SKM-1 treated with dmso at 0.1 percent for 144 hours (cell line): ENCODE measurements around the gene TBC1D9B.

Experiments
- DNase-seq: peaks from one replicate; lab custom pipeline; 2025; ENCODE audit not compliant: unreplicated experiment; lab: John Stamatoyannopoulos, UW

Gene TBC1D9B

DNA sequence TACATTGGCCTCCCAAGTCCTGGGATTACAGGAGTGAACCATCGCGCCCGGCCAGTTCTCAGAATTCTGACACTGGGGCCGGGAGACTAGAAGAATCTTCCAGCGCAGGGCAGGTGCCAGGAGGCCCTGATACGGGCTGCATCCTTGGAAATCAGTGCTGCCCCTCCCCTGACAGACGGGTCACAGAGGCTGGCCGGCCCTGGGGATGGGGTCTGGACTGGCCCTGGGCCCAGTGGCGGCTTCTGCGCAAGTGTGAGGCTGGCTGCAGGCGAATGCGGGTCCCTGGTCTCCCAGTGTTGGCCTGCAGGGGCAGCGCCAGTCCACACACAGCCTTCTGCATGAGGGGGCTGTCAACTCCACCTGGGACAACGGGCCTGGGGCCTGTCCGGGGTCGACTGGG is 831 bp upstream of the TBC1D9B start:
- DNase-seq: no peak

DNA sequence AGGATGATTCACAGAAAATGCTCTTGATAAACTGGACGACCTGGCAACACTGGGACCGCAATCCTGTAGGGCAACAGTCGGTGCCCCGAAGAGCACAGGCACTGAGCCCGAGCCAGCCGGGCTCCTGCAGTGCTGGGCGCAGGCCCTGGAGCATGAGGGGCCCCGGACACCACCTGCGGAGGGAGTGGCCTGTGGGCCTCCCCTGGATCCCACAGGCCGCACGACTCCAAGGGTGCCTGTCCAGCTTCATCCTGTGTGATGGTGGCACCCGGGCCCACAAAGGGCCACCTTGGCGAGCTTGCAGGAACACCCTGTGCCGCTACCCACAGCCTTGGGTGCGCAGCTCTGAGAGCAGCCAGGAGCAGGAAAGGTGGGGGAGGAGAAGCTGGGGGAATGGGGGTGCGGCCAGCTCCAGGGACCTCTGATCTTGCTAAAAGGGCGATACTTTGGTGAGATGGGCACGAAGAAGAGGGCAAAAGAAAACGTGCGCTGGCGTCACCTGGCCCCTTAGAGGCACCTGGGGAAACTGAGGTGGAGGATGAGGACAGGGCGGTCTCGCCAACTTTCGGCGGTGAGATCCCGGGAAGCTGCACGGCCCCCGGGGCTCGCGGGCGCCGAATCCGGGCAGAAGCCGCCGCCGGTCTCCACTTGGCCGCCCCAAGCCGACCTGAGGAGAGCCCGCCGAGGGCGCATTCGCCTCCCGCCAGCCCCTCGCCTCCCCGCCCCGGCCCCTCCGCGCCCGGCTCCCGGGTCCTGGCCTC is 722 bp downstream of the TBC1D9B start:
- DNase-seq: no peak

DNA sequence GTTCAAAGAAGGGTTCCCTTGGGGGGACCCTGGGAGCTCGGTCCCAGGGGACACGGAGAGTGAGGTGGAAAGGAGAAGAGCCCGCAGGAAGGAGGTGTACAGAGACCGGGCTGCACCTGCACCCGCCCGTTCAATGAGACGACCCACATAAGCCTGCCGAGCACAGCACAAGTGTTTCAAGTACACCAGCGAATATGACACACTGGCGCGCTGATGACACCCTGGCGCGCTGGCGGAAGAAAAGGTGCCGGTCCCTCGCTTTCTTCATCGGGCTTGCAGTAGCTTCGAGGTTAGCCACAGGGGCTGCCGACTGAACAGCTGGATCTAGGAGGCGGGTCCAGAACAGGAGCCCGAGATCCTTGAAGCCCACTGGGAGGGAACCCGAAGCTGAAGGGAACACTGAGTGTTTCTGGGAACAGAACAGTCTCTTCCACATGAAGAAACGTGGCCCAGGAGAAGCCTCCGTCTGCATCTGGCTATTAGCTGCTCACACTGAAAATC is 1.4 kb downstream of the TBC1D9B start:
- DNase-seq: no peak

DNA sequence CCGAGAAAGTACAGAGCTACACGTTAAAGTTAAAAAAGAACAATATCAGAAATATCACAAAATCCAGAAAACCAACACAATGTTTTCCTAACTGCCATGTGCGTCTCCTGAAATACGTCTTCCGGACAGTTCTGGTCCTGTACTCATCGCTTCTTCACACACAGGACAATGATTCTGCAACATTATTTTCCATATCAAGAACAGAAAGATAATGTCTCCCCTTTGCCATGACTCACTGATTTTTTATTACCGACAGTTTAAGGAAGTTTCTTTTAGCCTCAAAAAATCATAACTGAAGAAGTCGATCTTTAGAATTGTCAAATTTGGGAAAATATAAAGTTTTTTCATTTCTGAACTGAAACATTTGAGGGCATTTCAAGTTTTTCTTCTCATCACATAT is 2.5 kb downstream of the TBC1D9B start:
- DNase-seq: no peak

DNA sequence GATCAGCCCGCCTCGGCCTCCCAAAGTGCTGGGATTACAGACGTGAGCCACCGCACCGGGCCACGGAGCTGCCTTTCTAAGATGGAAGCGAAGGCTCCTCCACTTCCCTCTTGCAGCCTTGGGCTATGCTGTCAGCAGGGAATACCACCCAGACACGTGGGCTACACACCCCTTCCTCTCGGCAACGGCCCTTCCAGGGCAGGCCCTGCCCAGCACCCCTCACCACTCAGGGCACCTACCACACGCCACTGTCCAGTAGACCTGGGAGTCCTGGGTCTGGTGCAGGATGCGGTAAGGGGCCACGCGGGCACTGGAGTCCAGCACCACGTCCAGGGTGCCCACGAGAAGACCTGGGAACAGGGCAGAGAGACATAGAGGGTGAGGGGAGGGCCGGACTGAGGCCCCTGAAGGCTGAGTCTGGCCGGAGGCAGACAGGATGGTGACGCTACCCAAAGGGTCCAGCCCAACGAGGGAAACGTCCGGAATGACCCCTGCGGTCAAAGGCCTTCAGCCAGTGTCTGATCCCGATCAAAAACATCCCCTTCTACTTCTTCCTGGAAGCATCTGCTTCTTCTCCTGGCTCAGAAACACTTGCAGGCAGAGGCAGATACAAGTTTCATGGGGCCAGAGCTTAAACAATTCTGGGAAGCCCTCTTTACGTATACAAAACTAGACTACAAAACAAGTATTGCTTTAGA is 3.1 kb downstream of the TBC1D9B start:
- DNase-seq: no peak

DNA sequence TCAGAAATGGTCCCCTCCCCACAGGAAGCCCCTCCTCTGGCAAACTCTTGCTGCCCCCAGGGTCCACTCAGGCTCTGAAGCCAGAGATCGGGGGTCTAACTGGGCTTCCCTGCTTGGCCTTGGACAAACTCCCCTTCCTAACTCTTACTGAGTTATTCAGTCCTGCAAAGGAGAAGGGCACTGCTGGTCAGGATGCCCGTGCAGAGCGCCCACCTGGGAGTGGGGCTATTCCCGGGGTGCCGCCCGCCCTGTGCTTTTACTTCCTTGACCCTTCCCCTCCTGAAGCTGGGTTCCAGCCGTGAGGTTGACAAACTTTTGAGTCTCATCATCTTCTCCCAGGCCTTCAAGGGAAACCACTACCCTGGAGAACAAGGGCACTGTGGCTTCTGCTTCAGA is 4.9 kb downstream of the TBC1D9B start:
- DNase-seq: no peak

DNA sequence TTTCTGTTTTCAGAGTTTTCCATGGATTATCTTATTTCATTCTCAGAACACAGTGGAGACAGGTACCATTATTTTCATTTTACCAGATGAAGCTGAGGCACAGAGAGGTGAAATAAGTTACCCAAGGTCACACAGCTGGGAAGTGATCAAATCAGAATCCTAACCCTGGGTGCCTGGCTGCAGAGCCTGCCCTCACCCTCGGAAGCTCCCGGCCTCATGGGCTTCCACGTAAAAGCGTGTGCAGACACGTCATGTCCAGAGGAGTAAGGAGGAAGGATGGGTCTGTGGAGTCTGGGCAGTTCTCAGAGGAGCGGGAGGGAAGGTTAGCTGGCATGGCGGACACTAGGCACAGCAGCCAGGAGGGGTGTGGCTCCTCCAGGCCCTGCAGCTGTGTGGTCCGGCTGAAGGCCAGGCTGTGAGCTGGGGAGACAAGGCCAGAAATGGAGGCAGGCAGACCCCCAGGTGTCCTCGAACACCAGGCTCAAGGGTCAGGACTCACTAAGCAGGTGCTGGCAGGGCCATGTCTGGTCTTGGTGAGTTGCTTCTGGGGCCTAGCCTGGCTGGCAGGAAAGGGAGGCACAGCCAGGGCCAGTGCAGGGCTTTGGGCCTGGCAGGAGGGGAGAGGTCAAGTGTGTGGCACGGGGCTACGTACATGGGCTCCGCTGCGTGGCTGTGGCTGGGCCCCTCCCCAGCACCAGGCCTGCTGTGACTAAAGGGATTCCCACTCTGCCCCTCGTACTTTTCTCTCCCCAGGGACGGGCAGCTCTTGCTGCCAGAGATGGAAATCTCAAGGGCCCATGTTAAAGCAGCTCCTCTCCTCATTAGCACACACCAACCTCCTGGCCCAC is 5.6 kb downstream of the TBC1D9B start:
- DNase-seq: no peak

DNA sequence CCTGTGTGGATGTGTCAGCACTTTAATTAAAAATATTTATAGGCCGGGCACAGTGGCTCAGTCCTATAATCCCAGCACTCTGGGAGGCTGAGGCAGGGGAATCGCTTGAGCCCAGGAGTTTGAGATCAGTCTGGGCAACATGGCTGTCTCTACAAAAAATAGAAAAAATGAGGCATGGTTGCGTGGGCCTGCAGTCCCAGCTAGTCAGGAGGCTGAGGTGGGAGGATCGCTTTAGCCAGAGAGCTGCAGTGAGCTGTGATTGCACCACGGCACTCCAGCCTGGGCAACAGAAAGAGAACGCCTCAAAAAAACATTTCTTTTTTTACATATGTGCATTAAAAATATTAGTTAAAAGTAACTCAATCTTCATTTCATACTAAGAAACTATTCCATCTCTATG is 6.2 kb downstream of the TBC1D9B start:
- DNase-seq: no peak

DNA sequence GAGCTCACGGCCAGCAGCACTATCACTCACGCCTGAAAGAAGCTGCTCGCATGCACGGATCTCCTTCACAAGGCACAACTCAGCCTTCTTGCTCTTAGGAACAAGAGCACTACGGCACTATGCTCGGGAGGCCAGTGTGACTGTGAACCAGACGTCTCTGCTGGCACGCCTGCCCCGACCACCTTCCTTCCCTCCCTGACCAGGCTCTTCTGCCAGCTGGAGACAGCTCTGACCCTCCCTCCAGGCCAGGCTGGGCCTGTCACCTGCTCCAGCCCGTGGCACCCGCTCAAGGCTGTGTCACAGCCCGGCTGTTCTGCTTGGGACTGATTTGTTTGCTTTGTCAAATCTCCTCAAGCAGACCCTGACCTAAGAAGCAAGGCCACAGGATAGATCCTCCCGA is 7.0 kb downstream of the TBC1D9B start:
- DNase-seq: no peak

DNA sequence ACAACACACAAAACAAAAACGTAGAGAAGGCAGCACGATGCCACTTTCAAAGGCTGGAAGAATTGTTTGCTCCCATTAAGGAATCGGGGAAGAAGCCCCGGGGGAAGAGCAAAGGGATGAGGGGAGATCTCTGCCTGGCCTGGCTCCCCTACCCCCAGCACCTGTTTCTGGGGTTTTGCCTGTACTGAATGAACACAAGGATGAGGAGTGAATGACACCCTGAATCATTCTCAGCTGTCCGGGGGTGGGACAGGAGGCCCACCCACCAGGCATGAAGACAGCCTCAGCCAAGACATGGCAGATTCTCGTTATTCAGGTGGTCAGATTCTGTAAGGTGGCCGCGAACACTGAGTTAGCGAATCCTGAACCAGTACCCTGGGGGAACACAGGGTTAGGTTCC is 7.5 kb downstream of the TBC1D9B start:
- no peak for DNase-seq

DNA sequence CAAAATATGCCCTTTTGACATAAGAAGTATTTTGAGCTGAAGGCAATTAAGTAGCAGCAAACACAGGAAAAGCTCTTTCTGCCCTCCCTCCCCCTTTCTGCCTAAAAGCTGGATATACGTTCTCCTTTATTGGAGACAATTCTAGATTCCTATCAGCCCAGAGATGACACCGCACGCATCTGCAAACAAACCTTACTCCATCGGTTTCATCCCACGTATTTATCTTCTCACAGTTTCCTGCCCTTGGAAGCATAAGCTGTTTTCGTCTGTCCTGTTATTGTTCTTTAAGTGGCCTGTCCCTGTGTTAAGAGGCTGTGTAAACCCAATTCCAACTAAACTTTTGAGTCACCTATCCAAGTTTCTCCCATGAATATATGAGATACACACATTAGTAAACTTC is 11.8 kb downstream of the TBC1D9B start:
- DNase-seq: no peak

DNA sequence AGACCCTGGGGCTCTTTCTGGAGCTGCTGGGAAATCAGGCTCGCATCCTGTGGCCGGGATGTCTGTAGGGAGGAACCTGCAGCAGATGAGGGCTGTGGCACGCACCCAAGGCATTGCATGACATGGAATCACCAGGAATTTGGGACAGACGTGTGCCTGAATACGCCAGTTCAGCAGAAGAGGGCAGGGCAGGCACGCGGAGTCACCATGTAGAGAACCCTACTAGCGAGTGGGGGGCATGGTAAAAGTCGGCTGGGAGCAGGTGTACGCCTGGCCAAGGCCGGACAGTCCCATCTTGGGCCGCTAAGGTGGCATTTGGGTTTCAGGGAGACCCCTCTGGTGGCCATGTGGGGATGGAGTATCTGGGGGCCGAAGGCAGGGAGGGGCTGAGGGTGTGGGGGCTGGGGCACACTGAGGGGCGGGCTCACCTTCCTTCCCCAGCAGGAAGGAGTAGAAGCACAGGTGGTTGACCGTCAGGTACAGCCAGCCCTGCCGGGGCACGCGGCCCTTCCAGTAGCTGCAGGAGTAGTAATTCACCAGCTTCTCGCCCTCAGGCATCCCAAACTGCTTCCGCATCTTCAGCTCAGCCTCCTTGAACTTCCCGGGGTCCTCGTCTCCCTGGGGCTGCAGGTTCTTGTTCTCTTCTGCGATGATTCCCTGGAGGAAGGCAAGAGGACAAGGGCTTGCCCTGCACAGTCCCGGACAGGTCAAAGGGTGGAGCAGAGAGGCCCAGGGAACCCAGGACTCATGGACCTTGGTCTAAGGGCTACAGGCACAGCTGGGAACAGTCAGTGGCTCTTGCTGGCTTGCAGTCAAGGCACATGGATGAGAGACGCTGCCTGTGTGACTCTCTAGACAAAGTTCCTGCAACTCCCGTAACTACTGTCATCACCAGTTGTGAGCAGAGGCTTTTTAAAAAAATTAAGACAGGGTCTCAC is 13.5 kb downstream of the TBC1D9B start:
- DNase-seq: no peak

DNA sequence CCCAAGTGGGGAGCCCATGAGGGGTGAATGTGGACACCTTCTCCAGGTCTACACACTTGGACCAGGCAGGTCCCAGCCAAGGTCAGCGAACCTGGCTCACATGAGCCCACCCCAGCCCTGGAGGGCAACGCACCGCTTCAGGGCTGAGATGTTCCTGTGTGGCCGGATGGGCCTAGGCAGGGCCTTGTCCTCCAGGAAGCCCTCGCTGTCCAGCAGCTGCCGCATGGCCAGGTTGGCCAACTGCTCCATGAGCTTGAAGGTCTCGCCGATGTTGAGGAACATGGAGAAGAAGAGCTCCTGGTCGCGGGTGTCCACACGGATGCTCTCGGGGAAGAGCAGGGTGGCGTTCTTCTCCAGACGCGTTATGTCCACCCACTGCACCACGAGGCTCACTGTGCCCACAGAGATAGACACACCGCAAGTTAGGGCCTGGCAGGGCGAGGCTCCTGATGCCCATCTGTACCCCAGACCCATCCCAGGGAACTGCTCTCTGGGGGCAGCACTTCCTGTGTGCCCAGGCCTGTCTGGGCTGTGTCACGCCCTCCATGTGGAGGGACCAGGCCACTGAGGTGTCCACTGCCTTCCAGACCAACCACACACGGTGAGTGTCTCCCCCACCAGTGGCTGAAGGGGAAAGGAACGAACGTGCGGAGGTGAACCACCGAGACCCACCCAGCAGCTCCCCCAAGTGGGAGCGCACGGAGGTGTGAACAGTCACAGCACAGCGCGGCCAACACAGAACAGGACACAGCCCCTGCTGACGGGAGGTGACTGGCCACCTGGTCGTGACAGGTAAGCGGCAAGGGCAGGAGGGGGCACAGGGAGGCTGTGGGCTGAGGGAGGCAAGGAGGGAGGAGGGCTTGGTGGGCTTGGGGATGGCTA is 14.4 kb downstream of the TBC1D9B start:
- DNase-seq: no peak

DNA sequence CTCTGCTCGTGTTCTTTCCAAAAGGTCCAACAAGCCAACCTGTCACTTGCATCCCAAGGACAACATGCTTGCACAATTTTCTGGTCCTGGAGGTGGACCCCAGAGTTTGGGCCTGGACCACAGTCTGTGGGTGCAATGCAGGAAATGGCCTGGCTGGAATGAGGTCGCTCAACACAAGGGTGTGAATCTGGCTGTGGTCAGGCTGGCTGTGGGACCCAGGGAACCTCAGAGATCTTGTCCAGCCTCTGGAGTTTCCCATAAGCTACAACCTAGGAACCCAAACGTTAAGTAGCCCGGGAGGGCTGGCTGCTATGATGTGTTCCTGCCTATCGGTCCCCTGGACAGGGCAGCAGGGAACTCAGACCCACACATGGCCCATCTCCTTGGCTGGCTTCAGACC is 15.4 kb downstream of the TBC1D9B start:
- no peak for DNase-seq

DNA sequence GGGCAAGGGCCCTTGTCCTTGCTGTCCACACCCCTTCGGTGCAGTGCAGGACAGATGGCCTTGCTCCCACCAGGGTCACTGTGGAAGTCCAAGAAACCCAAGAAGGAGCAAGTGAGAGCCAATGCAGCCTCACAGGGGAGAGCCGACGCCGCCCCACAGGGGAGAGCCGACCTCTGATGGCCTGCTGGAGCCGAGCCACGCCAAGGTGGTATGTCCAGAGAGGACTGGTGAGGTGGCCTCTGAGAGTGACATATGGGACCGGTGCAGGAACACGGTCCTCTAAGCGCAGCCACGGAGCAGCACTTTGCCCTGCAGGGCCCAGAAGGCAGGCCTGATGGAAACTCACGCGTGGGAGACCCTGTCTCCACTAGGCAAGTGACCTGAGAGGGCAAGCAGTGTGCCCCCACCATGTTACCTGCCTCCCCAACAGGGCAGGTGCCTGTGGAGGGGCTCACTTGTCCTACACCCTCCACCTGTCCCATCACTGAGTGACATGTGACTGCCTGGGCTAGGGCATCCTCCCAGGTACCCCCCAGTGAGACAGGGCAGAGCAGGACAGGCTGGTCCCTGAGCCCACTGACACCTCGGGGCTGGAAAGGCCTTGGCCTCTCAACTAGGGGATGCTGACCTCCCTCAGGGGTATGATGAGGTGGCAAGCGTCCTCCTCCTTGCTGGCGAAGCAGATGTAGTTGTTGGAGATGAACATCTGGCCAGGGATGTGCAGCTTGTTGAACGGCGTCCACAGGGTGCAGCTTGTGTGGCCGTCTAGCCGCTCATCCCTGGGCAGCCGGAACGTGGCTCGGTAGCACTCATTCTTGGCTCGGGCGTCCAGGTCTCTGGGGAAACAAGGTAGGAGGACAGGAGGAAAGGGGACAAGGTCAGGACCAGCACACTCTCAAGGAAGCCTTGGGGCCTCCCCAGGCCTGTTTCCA is 16.7 kb downstream of the TBC1D9B start:
- no peak for DNase-seq

DNA sequence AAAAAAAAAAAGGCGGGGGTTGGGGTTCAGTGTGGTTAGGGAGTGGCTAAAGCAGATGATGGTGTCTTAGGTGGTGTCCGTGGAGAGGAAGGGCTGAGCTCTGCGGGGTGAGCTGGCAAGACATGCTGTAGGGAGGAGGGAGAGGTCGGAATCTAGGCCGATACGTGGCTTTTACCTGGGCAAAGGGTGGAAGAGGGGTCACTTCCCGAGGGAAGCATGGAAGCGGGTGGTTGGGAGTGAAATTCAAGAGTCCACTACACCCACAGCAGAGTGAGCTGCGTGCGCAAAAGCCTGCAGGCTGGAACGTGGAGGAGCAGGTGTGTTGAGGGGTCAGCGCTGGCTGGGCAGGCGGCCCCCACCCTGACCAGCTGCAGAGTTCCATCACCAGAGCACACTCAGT is 17.8 kb downstream of the TBC1D9B start:
- DNase-seq: no peak

DNA sequence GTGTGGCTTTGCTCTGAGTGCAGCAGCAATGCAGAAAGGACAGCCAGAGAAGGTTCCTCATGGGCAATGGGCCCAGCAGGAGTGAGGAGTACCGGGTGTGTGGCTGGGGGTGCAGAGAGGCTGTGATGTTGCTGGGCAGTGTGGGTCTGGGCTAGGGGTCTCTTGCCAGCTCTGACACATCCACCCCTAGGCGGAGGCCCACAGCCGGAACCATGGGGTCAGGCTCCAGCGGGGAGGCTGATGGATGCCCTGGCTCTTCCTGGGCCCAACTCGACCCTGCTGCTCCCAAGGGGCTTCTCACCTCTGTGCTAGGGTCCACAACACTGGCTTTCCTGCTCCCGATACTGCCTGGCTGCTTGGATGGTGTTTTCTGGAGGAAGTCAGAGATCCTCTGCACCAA is 19.9 kb downstream of the TBC1D9B start:
- DNase-seq: no peak

DNA sequence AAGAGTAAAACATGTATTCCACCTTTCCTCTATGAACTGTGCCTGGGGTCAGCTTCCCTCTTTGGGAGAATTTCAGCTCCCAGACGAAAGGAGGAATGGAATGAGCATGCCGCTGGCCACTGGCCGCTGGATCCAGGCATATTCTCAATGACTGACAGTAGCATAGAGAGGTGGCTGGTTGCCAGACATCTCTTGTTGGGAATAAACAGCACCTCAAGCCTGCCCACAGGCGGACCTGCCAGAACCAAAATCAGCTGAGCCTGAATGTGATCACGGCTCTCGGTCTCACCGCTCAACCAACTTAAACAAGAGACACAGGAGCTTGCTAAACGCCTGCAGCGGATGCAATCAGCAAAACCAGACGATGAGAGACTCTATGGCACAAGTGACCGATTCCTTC is 20.6 kb downstream of the TBC1D9B start:
- DNase-seq: no peak
